GM19438 (cell line): ENCODE results near the gene PGA5.
"Not testable (repeated sequence)": the region's sequence is repeated elsewhere in the genome, so short reads cannot be mapped to it uniquely, and the experiment has no call there.

Experiments
- ATAC-seq: cut with Tn5 transposase; IDR thresholded peaks from one replicate; pipeline ENCODE4 v1.9.1; 2021; ENCODE audit warnings: low read depth; ENCODE audit not compliant: unreplicated experiment

Gene PGA5

DNA sequence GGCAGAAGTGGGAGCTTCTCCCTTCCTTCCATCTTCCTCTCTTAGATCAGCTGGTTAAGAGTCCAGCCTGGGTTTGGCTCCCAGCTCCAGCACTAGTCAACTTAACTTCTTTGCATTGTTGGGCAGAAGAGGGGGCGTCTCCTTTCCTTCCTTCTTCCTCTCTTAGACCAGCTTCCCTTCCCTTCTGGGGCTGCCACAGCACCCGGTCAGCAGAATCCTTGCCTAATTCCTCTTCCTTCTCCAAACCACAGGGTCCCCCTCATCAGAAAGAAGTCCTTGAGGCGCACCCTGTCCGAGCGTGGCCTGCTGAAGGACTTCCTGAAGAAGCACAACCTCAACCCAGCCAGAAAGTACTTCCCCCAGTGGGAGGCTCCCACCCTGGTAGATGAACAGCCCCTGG is 18.3 kb upstream of the PGA5 start:
- ATAC-seq, result not testable (repeated sequence)

- not testable (repeated sequence) for ATAC-seq
Observed at GRCh38 chr11:61226457-61227137, 14.4 kb upstream of the PGA5 start.

DNA sequence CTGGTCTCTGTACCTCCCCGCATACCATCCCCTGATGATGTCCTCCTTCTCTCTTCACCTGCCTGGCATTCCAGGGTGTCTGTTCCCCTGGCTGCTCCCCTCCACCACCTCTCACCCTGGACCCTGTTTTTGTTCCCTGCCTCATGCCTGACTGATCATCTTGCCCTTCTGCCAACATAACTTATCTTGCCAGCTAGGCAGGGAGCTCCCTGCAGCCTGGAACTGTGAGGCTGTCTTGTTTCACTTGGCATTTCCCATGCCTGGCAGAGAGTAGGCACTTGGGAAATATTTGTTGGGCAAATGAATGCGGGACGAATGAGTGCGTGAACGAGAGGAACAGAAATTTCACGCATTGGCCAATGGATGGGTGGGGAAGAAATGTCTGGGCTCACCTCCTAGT is 11.5 kb upstream of the PGA5 start:
- not testable (repeated sequence) for ATAC-seq

GRCh38 chr11:61231033-61231432 is 9.9 kb upstream of the PGA5 start:
- not testable (repeated sequence) for ATAC-seq

DNA sequence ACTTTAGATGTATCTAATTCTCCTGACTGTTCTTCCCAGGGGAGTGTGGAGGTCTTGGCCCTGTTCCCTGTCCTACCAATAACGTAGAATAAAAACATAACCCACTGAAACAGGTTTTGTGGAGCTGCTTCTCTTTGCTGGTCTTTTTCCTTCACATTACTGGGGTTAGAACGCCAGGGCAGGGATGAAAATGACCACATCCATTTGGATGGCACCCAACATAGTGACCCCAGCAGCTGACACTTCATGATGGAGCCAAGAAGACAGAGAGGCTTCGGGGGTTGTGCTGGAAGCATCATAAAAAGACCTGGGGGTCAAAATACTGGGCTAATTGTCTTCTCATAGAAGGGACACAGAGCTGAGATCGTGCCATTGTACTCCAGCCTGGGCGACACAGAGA is 9.4 kb upstream of the PGA5 start:
- ATAC-seq, result not testable (repeated sequence)

DNA sequence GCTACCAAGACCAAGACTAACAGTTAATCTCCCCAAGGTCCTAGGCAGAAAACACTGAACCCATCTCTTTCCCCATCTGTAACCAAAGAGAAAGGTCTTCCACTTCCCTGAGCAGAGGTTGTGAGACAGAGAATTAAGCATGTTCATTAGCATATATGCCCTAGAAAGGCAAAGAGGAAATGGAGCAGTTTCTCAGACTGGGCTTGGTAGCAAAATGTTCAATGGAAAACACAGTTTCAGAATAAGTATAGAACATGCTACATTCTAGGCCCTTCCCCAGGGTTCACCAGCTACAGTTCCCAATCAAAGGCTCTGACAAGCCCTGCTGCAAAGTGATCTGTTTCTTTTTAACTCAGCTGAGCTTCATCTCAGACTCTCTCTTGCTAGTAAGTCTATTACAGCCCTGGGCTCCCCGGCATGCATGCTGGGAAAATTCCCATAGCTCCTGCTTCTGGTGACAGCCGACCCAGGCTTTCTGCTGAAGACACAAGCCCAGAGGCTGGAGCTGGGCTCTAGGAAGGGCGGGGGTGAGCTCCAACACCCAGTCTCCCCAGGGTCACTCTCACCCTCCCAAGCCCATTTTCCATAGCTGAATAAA is 8.3 kb upstream of the PGA5 start:
- not testable (repeated sequence) for ATAC-seq

DNA sequence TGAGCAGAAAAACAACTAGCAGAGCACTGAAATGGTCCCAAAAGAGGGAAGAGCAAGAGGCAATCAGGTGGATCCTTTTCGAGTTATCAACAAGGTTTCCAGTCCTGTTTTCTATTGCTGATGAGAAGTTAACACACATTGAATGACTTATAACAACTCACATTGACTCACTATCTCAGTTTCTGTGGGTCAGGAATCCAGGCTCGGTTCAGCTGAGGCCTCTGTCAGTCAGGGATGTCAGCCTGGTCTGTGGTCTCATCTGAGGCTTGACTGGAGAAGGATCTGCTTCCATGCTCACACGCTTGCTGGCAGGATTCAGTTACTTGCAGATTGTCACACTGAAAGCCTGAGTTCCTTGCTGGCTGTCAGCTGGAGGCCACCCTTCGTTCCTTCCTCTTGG is 3.8 kb upstream of the PGA5 start:
- ATAC-seq, result not testable (repeated sequence)

GRCh38 chr11:61240288-61240687 is 687 bp upstream of the PGA5 start:
- not testable (repeated sequence) for ATAC-seq

DNA sequence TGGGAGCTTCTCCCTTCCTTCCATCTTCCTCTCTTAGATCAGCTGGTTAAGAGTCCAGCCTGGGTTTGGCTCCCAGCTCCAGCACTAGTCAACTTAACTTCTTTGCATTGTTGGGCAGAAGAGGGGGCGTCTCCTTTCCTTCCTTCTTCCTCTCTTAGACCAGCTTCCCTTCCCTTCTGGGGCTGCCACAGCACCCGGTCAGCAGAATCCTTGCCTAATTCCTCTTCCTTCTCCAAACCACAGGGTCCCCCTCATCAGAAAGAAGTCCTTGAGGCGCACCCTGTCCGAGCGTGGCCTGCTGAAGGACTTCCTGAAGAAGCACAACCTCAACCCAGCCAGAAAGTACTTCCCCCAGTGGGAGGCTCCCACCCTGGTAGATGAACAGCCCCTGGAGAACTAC is 551 bp downstream of the PGA5 start:
- not testable (repeated sequence) for ATAC-seq

GRCh38 chr11:61245284-61245964 is 4.4 kb downstream of the PGA5 start:
- not testable (repeated sequence) for ATAC-seq

- not testable (repeated sequence) for ATAC-seq
Observed at GRCh38 chr11:61248071-61248470, 7.1 kb downstream of the PGA5 start.

DNA sequence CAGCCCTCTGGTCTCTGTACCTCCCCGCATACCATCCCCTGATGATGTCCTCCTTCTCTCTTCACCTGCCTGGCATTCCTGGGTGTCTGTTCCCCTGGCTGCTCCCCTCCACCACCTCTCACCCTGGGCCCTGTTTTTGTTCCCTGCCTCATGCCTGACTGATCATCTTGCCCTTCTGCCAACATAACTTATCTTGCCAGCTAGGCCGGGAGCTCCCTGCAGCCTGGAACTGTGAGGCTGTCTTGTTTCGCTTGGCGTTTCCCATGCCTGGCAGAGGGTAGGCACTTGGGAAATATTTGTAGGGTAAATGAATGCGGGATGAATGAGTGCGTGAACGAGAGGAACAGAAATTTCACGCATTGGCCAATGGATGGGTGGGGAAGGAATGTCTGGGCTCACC is 8.2 kb downstream of the PGA5 start:
- ATAC-seq, result not testable (repeated sequence)

DNA sequence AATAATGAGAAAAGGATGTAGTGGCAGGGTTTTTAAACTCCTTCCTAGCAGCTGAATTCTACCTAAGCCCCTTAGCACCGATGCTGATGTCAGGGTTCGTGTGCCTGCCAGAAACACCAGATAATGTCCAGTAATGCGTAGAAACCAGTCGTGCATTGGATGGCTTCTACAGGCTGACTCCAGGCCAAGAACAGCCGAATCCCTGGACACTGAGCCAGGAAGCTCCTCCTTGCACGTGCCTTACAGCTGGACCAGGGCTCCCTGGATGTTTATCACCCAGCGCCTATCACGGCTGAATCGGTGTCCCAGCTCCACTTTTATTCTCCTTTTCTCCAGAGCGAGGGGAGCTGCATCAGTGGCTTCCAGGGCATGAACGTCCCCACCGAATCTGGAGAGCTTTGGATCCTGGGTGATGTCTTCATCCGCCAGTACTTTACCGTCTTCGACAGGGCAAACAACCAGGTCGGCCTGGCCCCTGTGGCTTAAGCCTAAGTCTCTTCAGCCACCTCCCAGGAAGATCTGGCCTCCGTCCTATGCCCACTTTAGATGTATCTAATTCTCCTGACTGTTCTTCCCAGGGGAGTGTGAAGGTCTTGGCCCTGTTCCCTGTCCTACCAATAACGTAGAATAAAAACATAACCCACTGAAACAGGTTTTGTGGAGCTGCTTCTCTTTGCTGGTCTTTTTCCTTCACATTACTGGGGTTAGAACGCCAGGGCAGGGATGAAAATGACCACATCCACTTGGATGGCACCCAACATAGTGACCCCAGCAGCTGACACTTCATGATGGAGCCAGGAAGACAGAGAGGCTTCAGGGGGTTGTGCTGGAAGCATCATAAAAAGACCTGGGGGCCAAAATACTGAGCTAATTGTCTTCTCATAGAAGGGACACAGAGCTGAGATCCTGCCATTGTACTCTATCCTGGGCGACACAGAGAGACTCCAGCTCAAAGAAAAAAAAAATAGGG is 10.1 kb downstream of the PGA5 start:
- not testable (repeated sequence) for ATAC-seq

DNA sequence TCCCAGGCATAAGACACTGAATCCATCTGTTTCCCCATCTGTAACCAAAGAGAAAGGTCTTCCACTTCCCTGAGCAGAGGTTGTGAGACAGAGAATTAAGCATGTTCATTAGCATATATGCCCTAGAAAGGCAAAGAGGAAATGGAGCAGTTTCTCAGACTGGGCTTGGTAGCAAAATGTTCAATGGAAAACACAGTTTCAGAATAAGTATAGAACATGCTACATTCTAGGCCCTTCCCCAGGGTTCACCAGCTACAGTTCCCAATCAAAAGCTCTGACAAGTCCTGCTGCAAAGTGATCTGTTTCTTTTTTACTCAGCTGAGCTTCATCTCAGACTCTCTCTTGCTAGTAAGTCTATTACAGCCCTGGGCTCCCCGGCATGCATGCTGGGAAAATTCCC is 11.4 kb downstream of the PGA5 start:
- not testable (repeated sequence) for ATAC-seq

GRCh38 chr11:61254403-61255025 is 13.5 kb downstream of the PGA5 start:
- ATAC-seq, result no peak

DNA sequence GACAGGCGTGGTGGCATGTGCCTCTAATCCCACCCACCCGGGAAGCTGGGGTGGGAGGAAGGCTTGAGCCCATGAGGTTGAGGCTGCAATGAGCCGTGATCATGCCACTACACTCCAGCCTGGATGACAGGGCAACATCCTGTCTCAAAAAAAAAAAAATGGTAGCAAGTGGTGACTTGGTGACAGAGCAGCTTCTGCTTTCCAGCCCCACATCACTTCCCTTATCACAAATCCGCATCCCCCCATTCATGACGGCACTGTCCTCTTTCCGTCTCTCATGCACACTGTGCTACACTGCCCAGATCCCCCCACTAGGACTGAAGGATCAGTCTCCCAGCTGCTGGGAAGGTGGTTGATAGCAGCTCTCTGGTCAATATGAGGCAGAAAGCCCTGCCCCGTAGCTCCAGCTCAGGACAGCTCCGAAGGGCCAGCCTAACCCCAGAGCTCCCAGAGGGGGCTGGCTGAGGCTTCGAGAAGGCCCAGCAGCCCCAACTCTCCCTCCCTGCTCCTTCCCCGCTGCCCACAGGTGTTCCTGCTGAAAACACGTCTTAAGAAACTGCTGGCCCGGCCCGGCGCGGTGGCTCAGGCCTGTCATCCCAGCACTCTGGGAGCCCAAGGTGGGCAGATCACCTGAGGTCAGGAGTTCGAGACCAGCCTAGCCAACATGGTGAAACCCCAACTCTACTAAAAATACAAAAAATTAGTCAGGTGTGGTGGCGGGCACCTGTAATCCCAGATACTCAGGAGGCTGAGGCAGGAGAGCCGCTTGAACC is 15.9 kb downstream of the PGA5 start:
- ATAC-seq, result no peak

DNA sequence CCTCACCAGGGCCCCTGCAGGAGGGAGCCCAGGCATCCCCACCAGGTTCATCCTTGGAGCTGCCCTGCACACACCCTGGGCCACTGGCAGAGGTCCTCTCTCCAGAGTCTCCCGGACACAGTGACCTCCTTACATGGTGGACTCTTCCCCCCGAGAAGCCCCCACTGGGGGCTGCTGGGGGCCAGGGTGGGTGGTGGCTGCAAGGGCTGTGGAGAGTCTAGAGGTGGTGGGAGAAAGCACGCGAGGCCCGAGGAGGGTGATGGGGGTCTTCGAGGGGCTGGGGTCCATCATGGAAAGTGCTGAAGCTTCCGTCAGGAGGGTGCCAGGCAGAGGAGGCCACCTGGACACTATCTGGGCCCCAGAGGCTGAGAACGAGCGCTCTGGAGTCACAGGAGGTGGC is 17.6 kb downstream of the PGA5 start:
- ATAC-seq, result no peak

DNA sequence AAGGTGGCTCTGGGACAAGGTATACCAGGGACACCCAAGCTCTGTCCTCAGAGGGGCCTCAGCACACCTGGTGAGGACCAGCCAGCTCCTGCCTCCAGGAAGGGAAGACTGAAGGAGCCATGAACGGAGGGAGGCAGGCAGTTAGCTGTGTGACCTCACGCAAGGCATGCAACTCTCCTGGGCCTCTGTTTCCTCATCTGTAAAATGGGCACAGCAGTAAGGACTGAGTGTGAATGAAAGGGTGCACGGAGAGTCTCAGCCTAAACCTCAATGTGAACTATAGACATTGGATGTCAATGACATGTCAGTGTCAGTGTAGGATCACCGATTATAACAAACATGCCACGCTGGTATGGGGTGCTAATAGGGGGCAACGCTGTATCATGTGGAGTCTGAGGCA is 18.4 kb downstream of the PGA5 start:
- no peak for ATAC-seq

- no peak for ATAC-seq
Observed at GRCh38 chr11:61264371-61264770, 23.4 kb downstream of the PGA5 start.
